ENCODE measurements around the gene CCDC187. TPM values are rescaled to one million over a fixed set of nuclear protein-coding genes. Genes with fewer than 3 reads are reported as not detected.

CCDC187 gene
- total RNA-seq, 1 experiment from 2014 or later: not detected

DNA sequence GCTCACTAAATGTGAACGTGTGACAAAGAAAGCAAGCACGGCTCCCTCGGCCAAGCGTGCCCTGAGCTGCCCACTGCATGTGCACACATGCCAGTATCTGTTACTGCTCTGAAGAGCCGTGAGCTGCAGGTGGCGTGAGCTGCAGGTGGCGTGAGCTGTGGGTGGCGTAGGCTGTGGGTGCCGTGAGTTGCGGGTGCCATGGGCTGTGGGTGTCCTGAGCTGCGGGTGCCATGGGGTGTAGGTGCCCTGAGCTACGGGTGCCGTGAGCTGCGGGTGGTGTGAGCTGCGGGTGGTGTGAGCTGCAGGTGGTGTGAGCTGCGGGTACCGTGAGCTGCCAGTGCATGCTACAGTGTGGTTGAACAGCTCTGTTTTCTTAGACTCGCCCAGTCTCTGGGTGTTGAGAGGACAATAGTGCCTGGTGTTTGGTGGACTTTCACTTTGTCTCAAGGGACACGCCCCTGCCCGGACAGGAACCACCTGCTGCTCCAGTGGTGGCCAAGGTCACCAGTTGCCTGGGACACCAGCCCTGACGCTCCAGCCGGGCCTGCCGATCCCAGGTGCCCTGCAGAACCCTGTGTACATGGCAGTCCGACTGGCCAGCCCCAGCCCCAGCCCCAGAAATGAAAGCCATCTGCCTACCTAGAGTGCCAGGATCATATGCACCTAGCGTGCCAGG lies 6.7 kb downstream of the CCDC187 start:
- TF ChIP-seq EZH2 (IDR thresholded peaks at IDR 0.05; ENCODE audit: borderline replicate concordance, low read depth, low read length, poor library complexity, severe bottlenecking): no peak
- TF ChIP-seq, protein P1, sequence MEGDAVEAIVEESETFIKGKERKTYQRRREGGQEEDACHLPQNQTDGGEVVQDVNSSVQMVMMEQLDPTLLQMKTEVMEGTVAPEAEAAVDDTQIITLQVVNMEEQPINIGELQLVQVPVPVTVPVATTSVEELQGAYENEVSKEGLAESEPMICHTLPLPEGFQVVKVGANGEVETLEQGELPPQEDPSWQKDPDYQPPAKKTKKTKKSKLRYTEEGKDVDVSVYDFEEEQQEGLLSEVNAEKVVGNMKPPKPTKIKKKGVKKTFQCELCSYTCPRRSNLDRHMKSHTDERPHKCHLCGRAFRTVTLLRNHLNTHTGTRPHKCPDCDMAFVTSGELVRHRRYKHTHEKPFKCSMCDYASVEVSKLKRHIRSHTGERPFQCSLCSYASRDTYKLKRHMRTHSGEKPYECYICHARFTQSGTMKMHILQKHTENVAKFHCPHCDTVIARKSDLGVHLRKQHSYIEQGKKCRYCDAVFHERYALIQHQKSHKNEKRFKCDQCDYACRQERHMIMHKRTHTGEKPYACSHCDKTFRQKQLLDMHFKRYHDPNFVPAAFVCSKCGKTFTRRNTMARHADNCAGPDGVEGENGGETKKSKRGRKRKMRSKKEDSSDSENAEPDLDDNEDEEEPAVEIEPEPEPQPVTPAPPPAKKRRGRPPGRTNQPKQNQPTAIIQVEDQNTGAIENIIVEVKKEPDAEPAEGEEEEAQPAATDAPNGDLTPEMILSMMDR (conservative IDR thresholded peaks at IDR 0.05; ENCODE audit: low read depth, low read length): no peak
- POLR2A ChIA-PET (ENCODE audit: low non-redundant PET): no interaction called here
- no peaks in the 10 kb centered on the region for H3K27me3 ChIP-seq (replicated peaks; ENCODE audit: insufficient read depth, low read depth, low read length, poor library complexity)
- no peaks in the 10 kb centered on the region for H3K4me1 ChIP-seq (ENCODE audit: insufficient read depth, low read length, poor library complexity, severe bottlenecking)
- H3K4me3 ChIP-seq (ENCODE audit: low read depth, low read length, poor library complexity, severe bottlenecking): no peak overlapping the region
- BruUV-seq (replicated peaks): no TSS peak
- no peak for DNase-seq (ENCODE audit: low spot score)
- intact Hi-C loops (cut with micrococcal nuclease; ENCODE audit: unreplicated experiment): no loop called here
- no peaks in the 10 kb centered on the region for H3K36me3 ChIP-seq (ENCODE audit: insufficient read depth, low read length, poor library complexity, severe bottlenecking)
- no peak overlapping the region for H3K27ac ChIP-seq (ENCODE audit: low read depth, low read length, poor library complexity, severe bottlenecking)
- no peaks in the 10 kb centered on the region for H3K9me3 ChIP-seq (ENCODE audit: low read depth, low read length, poor library complexity, severe bottlenecking)
- CTCF ChIA-PET: no interaction called here

DNA sequence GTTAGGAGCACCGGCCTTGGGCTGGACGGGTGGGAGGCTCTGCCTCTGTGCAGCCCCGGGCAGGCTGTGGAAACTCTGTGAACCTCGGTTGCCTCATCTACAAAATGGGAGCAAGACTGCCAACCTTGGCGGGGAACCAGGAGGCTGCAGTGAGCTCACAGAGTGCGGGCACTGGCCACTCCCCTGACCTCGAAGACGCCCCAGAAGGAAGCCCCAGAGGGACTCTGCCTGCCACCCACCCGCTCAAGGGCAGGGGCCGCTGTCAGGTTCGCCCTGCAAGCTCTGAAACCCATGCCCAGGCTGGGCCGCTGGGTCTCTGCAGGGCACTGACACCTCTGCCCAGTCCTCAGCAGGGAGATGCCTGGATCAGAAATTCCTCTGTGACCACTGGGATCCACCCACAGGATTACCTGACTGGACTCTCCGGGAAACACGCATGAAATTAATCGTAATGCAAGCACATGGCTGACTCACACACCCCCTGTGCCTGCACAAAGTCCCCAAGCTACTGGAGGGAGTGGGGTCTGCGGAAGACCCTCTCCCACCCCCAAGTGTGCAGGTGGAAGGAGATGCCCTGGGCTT lies 7.4 kb downstream of the CCDC187 start:
- Histone ChIP-seq H3K4me1 (ENCODE audit: insufficient read depth, low read length, poor library complexity, severe bottlenecking) (no peaks in the 10 kb centered on the region), H3K36me3 (ENCODE audit: insufficient read depth, low read length, poor library complexity, severe bottlenecking) (no peaks in the 10 kb centered on the region), H3K4me3 (ENCODE audit: low read depth, low read length, poor library complexity, severe bottlenecking) (no peak overlapping the region), H3K27ac (ENCODE audit: low read depth, low read length, poor library complexity, severe bottlenecking) (no peak overlapping the region), H3K9me3 (ENCODE audit: low read depth, low read length, poor library complexity, severe bottlenecking) (no peaks in the 10 kb centered on the region), H3K27me3 (replicated peaks; ENCODE audit: insufficient read depth, low read depth, low read length, poor library complexity) (no peaks in the 10 kb centered on the region)
- DNase-seq (ENCODE audit: low spot score): no peak
- POLR2A ChIA-PET (ENCODE audit: low non-redundant PET): no interaction called here
- TF ChIP-seq, protein P1 (conservative IDR thresholded peaks at IDR 0.05; ENCODE audit: low read depth, low read length): no peak
- TF ChIP-seq EZH2 (IDR thresholded peaks at IDR 0.05; ENCODE audit: borderline replicate concordance, low read depth, low read length, poor library complexity, severe bottlenecking): no peak
- intact Hi-C loops (cut with micrococcal nuclease; ENCODE audit: unreplicated experiment): no loop called here
- CTCF ChIA-PET: no interaction called here
- BruUV-seq (replicated peaks): no TSS peak

DNA sequence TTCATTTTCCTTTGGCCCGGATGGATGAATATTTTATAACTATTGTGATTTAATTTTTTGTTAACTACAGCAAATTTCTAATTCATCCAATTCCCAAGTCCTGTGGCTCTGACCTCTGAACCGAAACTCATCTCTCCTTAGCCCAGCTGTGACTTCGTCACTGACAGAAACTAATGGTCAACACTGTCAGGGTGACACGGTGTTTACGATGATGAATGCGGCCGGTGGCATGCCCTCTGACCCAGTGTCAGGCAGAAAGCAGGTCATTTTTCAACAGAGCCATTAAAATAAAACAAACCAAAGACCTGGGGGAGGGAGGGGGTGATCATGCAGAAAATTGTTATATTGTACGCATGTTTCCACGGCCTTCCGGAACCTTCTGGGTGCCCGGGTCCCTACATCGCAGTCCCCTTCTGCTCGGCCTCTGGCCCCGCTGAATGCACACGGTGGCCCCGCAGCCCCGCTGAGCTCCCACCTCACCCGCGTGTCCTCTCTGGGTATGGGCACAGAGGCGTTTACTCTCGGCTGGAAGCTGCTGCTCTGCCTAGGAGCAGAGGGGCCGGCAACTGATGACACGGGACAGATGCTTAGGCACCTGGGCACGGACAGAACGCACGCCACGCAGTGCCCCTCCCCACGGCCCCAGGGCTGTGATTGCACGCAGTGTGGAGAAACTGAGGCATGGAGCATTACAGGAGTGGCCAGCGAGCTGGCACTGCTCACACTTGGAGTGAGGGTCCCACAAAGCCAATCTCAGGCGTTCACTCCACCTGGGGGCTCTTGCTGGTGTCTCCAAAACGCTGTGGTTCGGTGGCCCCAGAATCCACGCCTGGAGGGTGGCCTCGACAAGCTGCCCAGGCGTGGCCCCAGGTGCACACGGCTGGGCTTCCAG lies 8.1 kb downstream of the CCDC187 start:
- CTCF ChIA-PET: no interaction called here
- no peak overlapping the region for H3K27ac ChIP-seq (ENCODE audit: low read depth, low read length, poor library complexity, severe bottlenecking)

More for the DNA sequence above, 8.1 kb downstream of the CCDC187 start:
- Histone ChIP-seq H3K27me3 (replicated peaks; ENCODE audit: insufficient read depth, low read depth, low read length, poor library complexity) (no peaks in the 10 kb centered on the region), H3K4me1 (ENCODE audit: insufficient read depth, low read length, poor library complexity, severe bottlenecking) (no peaks in the 10 kb centered on the region), H3K4me3 (ENCODE audit: low read depth, low read length, poor library complexity, severe bottlenecking) (no peak overlapping the region), H3K9me3 (ENCODE audit: low read depth, low read length, poor library complexity, severe bottlenecking) (no peaks in the 10 kb centered on the region), H3K36me3 (ENCODE audit: insufficient read depth, low read length, poor library complexity, severe bottlenecking) (no peaks in the 10 kb centered on the region)
- POLR2A ChIA-PET (ENCODE audit: low non-redundant PET): no interaction called here
- BruUV-seq (replicated peaks): no TSS peak
- TF ChIP-seq, protein P1 (conservative IDR thresholded peaks at IDR 0.05; ENCODE audit: low read depth, low read length): no peak
- TF ChIP-seq EZH2 (IDR thresholded peaks at IDR 0.05; ENCODE audit: borderline replicate concordance, low read depth, low read length, poor library complexity, severe bottlenecking): no peak
- no peak for DNase-seq (ENCODE audit: low spot score)
- intact Hi-C loops (cut with micrococcal nuclease; ENCODE audit: unreplicated experiment): no loop called here
